HG03469 (cell line): ENCODE measurements around the gene EPB41L5.
"Not testable (repeated sequence)": the region's sequence is repeated elsewhere in the genome, so short reads cannot be mapped to it uniquely, and the experiment has no call there.

ENCODE experiments used
- ATAC-seq: cut with Tn5 transposase; IDR thresholded peaks from one replicate; pipeline ENCODE4 v1.9.1; 2021; ENCODE audit warnings: mild to moderate bottlenecking, moderate library complexity, moderate number of reproducible peaks; ENCODE audit not compliant: unreplicated experiment

The EPB41L5 gene

GRCh38 chr2:120029672-120030640 lies 17.1 kb downstream of the EPB41L5 start:
- ATAC-seq: no peak

DNA sequence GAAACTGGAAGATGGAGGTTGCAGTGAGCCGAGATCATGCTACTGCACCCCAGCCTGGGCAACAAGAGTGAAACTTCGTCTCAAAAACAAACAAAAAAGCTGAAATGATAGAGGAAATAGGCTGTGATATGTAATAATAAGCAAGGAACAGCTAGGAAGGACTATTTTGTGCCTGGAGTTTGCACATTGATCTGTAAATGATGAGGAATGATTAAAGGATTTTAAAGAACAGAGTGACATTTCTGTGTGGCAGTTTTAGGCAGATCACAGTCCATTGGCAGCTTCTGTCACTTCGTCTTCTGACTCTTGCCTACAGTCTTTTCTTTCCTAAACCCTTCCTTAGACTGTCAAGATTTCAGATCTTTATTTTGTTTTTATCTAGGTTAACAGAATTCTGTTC lies 19.4 kb downstream of the EPB41L5 start:
- no peak for ATAC-seq

- no peak for ATAC-seq
Measured at GRCh38 chr2:120034027-120034426, 21.1 kb downstream of the EPB41L5 start.

DNA sequence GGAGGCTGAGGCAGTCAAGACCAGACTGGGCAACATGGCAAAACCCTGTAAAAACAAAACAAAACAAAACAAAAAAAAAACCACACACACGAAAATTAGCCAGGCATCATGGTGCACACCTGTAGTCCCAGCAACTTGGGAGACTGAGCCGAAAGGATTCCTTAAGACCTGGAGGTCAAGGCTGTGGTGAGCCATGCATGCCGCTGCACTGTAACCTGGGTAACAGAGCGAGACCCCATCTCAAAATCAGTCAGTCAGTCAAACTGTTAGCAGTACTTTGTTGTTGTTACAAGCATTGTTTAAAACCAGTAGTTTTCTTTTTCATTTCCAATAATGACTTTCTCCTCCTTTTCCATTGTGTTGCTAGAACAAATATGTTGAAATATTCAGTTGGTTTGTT lies 21.7 kb downstream of the EPB41L5 start:
- ATAC-seq: no peak

DNA sequence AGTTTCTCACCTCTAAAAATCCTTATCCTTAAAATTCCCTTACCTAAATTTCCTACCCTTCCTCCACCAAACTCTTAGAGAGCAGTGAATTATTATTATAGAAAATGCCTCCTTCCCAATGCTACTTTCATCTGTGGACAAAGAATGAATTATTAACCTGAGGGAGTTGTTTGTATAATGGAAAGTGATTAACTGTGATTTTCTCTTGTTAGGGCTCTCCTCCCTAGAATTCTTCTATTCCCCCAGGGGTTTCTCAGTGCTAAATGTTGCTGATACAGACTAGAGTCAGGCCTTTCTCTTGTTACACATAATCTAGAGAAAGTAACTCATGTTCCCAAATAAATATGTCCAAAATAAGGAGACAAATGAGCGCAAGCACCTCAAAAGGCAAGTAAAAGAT lies 23.3 kb downstream of the EPB41L5 start:
- no peak for ATAC-seq

DNA sequence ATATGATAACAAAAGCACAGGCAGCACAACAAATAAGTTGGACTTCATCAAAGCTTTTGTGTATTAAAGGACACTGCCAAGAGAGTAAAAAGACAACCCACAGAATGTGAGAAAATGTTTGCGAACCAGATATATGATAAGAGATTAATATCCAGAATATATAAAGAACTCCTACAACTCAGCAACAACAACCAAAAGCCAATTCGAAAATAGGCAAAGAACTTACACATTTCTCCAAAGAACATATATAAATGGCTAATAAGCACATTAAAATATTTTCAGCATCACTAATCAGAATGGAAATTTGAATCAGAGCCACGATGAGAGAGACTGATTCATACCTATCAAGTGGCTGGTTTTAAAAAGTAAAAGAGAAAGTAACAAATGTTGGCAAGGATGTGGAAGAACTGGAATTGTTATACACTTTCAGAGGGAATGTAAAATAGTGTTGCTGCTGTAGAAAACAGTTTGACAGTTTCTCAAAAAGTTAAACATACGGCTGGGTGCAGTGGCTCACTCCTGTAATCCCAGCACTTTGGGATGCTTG lies 25.2 kb downstream of the EPB41L5 start:
- no peak for ATAC-seq

- ATAC-seq: no peak
Measured at GRCh38 chr2:120042359-120042758, 29.5 kb downstream of the EPB41L5 start.

- ATAC-seq: no peak
Measured at GRCh38 chr2:120044336-120044735, 31.5 kb downstream of the EPB41L5 start.

DNA sequence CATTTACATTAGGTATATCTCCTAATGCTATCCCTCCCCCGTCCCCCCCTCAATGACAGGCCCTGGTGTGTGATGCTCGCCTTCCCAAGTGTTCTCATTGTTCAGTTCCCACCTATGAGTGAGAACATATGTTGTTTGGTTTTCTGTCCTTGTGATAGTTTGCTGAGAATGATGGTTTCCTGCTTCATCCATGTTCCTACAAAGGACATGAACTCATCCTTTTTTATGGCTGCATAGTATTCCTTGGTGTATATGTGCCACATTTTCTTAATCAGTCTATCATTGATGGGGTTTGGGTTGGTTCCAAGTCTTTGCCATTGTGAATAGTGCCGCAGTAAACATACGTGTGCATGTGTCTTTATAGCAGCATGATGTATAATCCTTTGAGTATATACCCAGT lies 32.9 kb downstream of the EPB41L5 start:
- ATAC-seq: not testable (repeated sequence)

GRCh38 chr2:120046252-120046651 lies 33.4 kb downstream of the EPB41L5 start:
- not testable (repeated sequence) for ATAC-seq

DNA sequence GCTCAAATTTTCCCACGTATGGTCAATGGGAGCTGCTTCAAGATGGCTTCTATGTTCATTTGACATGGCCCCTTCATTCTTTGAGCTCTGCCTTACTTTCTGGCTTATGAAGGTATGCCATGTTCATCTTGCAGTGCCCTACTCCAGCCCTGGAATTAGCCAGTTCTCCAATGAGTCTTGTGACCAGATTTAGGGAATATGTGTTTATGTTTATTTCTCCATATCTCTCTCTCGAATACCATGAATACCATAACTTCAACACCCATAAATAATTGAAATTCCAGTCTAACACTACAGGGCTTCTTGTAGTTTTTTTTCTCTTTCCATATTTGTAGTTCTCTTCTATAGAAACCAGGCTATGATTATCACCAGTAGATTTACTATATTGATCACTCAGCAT lies 39.7 kb downstream of the EPB41L5 start:
- ATAC-seq: no peak

DNA sequence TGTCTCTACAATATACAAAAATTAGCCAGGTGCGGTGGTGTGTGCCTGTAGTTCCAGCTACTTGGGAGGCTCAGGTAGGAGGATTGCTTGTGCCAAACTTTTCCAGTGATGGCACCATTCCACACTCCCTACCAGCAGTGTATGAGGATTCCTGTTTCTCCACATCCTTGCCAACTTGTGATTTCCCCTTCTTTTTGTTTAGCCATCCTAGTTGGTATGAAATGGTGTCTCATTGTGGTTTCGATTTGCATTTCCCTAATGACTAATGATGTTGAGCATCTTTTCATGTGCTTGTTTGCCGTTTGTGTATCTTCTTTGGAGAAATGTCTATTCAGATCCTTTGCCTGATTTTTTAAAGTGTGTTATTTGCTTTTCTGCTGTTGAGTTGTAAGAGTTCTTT lies 41.0 kb downstream of the EPB41L5 start:
- no peak for ATAC-seq

GRCh38 chr2:120059483-120059882 lies 46.6 kb downstream of the EPB41L5 start:
- ATAC-seq: no peak

- no peak for ATAC-seq
Measured at GRCh38 chr2:120060088-120060623, 47.3 kb downstream of the EPB41L5 start.

DNA sequence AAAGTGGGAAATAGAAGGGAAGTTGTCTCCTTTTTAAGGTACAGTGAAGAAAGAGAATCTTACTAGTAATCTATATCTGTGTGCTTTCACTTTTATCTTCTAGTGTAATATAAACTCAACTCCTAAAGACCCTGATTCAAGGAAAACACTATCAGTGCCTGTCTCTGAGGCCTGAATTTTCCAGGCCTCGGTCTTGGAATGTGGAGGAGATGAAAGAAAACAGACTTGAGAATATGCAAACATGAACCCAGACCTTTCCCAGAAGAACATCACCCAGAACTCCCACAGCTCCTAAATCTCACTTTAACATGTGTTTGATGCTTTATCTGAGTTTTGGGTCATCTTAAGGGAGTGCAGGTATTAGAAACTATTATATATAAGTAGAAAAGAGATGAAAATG lies 51.8 kb downstream of the EPB41L5 start:
- no peak for ATAC-seq

DNA sequence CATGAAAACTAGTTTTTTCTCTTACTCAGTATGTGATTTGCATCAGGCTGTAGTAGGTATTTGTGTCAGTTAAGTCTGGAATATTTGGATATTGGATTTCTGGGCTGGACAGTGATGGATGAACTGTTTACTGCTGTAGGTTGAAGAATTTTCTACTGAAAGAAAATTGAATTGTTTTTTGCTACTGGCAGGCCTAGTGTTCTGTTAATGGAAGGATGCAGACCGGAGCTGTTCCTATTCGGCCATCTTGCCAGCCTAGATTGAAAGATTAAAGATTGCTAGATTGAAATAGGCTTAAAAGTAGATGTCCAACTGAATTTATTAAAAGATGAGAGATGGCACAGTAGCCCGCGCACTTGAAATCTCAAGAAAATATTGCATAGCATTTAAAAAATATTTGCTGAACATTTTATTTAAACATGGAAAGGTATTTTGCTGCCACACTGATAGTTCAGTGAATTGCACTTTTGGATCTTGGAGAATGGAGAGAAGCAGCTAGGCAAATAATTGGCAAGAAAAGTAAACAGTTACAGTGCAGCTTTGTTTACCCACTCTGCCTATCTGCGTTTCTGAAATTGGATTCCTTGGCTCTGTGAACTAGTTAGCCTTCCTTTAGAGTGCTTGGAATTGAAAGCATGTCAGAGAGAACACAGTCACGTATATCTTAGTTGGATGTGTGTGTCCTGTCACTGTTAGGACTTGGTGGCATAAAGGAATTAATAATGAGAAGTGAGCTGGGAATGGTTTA lies 54.1 kb downstream of the EPB41L5 start:
- no peak for ATAC-seq

DNA sequence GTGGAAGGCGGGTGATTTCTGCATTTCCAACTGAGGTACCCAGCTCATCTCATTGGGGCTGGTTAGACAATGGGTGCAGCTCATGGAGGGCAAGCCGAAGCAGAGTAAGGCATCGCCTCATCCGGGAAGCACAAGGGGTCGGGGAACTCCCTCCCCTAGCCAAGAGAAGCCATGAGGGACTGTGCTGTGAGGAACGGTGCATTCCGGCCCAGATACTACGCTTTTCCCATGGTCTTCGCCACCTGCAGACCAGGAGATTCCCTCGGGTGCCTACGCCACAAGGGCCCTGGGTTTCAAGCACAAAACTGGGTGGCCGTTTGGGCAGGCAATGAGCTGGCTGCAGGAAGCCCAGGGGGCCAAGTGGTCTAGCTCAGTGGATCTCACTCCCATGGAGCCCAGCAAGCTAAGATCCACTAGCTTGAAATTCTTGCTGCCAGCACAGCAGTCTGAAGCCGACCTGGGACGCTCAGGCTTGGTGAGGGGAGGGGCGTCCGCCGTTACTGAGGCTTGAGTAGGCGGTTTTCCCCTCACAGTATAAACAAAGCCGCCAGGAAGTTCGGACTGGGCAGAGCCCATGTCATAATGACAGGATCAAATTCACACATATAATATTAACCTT lies 55.3 kb downstream of the EPB41L5 start:
- ATAC-seq: not testable (repeated sequence)

GRCh38 chr2:120075545-120075944 lies 62.7 kb downstream of the EPB41L5 start:
- no peak for ATAC-seq

GRCh38 chr2:120077896-120078295 lies 65.0 kb downstream of the EPB41L5 start:
- no peak for ATAC-seq

- ATAC-seq: no peak
Measured at GRCh38 chr2:120079647-120080046, 66.8 kb downstream of the EPB41L5 start.

- ATAC-seq: no peak
Measured at GRCh38 chr2:120091436-120091835, 78.6 kb downstream of the EPB41L5 start.
